Measurements from ENCODE around the gene CCDC12.

DNA sequence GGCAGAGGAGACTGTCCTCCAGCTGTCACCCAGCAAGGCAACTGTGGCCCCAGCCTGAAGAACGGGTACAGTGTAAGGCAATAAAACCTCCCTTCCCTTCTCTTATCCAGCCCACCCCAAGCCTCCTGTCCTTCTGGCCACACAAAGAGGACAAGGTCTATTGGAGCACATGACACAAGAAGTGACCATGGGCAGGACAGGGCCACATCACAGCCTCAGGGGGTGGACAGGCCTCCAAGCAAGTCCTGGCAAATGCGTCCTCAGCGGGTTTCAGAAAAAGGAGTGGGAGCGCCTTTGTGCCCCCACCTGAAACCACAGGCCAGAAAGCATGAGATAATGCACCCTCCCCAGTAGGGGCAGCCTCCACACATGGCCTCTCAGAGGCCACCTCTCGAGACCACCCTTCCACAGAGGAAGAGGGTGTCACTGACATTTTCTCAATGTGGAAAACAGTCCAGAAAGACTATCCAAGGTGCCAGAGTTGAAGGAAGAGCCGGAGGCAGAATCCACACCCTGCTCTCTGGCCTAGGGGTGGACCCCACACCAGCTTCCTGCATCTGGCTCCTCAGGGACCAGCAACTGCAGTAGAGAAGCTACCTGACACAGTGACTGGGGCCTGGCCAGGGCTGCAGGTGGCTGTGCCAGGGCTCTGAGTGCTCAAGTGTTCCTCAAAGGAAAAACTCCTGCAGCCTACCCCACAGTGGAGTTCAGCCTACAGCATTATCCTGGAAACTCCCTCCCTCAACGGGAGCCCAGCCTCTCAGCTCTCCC is 43.9 kb downstream of the CCDC12 start:
- TF ChIP-seq, protein P1, sequence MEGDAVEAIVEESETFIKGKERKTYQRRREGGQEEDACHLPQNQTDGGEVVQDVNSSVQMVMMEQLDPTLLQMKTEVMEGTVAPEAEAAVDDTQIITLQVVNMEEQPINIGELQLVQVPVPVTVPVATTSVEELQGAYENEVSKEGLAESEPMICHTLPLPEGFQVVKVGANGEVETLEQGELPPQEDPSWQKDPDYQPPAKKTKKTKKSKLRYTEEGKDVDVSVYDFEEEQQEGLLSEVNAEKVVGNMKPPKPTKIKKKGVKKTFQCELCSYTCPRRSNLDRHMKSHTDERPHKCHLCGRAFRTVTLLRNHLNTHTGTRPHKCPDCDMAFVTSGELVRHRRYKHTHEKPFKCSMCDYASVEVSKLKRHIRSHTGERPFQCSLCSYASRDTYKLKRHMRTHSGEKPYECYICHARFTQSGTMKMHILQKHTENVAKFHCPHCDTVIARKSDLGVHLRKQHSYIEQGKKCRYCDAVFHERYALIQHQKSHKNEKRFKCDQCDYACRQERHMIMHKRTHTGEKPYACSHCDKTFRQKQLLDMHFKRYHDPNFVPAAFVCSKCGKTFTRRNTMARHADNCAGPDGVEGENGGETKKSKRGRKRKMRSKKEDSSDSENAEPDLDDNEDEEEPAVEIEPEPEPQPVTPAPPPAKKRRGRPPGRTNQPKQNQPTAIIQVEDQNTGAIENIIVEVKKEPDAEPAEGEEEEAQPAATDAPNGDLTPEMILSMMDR (IDR thresholded peaks at IDR 0.05): no peak
- TF ChIP-seq POLR2A (IDR thresholded peaks at IDR 0.05): no peak
